ENCODE data around the gene RTN4RL2.

The RTN4RL2 gene

GRCh38 chr11:57419146-57419545, 41.2 kb upstream of the RTN4RL2 start:
- no peak overlapping the region for H3K4me3 ChIP-seq (ENCODE audit: low read depth, low read length)
- DNase-seq (ENCODE audit: low read depth, low spot score): no peak
- TF ChIP-seq, protein P1, sequence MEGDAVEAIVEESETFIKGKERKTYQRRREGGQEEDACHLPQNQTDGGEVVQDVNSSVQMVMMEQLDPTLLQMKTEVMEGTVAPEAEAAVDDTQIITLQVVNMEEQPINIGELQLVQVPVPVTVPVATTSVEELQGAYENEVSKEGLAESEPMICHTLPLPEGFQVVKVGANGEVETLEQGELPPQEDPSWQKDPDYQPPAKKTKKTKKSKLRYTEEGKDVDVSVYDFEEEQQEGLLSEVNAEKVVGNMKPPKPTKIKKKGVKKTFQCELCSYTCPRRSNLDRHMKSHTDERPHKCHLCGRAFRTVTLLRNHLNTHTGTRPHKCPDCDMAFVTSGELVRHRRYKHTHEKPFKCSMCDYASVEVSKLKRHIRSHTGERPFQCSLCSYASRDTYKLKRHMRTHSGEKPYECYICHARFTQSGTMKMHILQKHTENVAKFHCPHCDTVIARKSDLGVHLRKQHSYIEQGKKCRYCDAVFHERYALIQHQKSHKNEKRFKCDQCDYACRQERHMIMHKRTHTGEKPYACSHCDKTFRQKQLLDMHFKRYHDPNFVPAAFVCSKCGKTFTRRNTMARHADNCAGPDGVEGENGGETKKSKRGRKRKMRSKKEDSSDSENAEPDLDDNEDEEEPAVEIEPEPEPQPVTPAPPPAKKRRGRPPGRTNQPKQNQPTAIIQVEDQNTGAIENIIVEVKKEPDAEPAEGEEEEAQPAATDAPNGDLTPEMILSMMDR (IDR thresholded peaks at IDR 0.05; ENCODE audit: low read depth, low read length): no peak
- in situ Hi-C loops (cut with HindIII; ENCODE audit: low sequenced_read_pairs): no loop called here

- no peak for DNase-seq (ENCODE audit: low read depth, low spot score)
- TF ChIP-seq, protein P1 (IDR thresholded peaks at IDR 0.05; ENCODE audit: low read depth, low read length): no peak
- in situ Hi-C loops (cut with HindIII; ENCODE audit: low sequenced_read_pairs): no loop called here
- H3K4me3 ChIP-seq (ENCODE audit: low read depth, low read length): no peak overlapping the region
Measured at GRCh38 chr11:57421066-57421465, 39.3 kb upstream of the RTN4RL2 start.

- in situ Hi-C loops (cut with HindIII; ENCODE audit: low sequenced_read_pairs): no loop called here
- no peak overlapping the region for H3K4me3 ChIP-seq (ENCODE audit: low read depth, low read length)
- DNase-seq (ENCODE audit: low read depth, low spot score): no peak
- TF ChIP-seq, protein P1 (IDR thresholded peaks at IDR 0.05; ENCODE audit: low read depth, low read length): no peak
Measured at GRCh38 chr11:57421805-57422204, 38.5 kb upstream of the RTN4RL2 start.

DNA sequence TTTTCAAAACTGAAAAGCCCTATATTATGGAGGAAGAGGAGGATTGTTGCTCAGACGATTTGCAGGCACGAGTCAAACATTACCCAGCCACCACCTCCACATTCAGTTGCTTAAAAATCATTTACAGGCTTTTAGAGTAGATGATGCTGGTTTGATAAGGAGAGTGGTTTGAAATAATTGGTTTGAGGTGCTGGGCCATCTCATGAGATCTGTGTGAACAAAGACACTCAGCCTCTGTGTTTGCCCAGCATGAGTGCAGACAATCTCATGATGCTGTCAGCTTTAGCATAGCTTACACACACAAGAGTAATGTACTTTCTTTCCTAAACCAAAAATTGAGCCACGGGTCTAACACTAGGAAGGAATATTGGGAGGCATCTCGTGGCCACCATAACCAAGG, 37.7 kb upstream of the RTN4RL2 start:
- in situ Hi-C loops (cut with HindIII; ENCODE audit: low sequenced_read_pairs): no loop called here
- TF ChIP-seq, protein P1 (IDR thresholded peaks at IDR 0.05; ENCODE audit: low read depth, low read length): no peak
- no peak overlapping the region for H3K4me3 ChIP-seq (ENCODE audit: low read depth, low read length)
- no peak for DNase-seq (ENCODE audit: low read depth, low spot score)

- in situ Hi-C loops (cut with HindIII; ENCODE audit: low sequenced_read_pairs): no loop called here
- TF ChIP-seq, protein P1 (IDR thresholded peaks at IDR 0.05; ENCODE audit: low read depth, low read length): no peak
- no peak for DNase-seq (ENCODE audit: low read depth, low spot score)
- H3K4me3 ChIP-seq (ENCODE audit: low read depth, low read length): no peak overlapping the region
Measured at GRCh38 chr11:57424137-57424791, 36.1 kb upstream of the RTN4RL2 start.

DNA sequence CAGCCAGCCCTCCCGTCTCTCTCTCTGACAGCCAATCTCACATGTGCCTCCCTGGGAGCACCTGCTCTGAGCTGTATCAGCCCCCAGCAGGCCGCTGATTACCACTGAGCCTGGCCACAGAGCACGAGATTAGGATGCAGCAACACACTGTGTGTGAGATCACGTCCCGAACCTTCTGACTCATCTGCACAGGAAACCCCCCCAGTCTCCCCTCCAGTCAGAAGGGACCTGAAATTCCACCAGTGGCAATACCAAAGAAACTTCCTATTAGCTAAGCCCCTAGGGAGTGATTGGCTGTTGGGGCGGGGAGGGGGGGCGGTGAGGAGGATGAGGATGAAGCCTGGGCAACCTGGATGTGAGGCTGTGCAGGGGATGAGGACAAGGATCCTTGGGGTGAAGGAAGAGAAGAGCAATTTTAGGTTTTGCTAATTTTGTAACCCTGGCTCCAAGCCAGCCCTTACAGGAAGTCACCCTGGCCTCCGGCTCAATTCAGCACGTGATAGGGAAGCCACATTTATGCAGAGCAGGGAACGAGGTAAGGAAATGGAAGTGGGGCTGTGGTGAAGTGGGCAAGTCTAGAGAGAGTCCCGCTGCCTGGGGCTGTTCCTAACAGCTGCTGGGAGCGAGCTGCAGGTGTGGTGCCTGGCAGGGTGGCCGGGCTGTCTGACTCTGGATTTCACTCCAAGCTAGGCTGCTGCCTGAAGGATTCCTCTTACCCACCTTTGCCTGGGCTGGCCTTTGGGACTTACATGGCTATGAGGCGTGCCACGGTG, 35.4 kb upstream of the RTN4RL2 start:
- H3K4me3 ChIP-seq (ENCODE audit: low read depth, low read length): no peak overlapping the region
- in situ Hi-C loops (cut with HindIII; ENCODE audit: low sequenced_read_pairs): no loop called here
- TF ChIP-seq, protein P1 (IDR thresholded peaks at IDR 0.05; ENCODE audit: low read depth, low read length): no peak
- DNase-seq (ENCODE audit: low read depth, low spot score): peak; percentile 88
